Measurements from ENCODE around the gene CABLES1.

- TF ChIP-seq, protein P1, sequence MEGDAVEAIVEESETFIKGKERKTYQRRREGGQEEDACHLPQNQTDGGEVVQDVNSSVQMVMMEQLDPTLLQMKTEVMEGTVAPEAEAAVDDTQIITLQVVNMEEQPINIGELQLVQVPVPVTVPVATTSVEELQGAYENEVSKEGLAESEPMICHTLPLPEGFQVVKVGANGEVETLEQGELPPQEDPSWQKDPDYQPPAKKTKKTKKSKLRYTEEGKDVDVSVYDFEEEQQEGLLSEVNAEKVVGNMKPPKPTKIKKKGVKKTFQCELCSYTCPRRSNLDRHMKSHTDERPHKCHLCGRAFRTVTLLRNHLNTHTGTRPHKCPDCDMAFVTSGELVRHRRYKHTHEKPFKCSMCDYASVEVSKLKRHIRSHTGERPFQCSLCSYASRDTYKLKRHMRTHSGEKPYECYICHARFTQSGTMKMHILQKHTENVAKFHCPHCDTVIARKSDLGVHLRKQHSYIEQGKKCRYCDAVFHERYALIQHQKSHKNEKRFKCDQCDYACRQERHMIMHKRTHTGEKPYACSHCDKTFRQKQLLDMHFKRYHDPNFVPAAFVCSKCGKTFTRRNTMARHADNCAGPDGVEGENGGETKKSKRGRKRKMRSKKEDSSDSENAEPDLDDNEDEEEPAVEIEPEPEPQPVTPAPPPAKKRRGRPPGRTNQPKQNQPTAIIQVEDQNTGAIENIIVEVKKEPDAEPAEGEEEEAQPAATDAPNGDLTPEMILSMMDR (IDR thresholded peaks at IDR 0.05), result no peak
- TF ChIP-seq POLR2A (IDR thresholded peaks at IDR 0.05), result no peak
These were observed 52.9 kb downstream of the CABLES1 start for GRCh38 chr18:23188068-23188760.

All from testis (tissue), 2 donors.